OCI-LY3 (cell line): ENCODE results near the gene M1AP.

ENCODE experiments used
- H2AFZ ChIP-seq: fragments of 200-600, 300-600 bp; shearing (Covaris generic); 2 replicates; pipeline ENCODE4 v1.6.0; 2014; ENCODE audit warnings: antibody characterized with exemption, low read depth, low read length
- H3K27ac ChIP-seq: fragments of 200-600, 300-600 bp; sonication (generic); 2 replicates; pipeline ENCODE4 v1.5.1; 2014; ENCODE audit warnings: mild to moderate bottlenecking, low read length, moderate library complexity, mixed read lengths
- H3K27me3 ChIP-seq: fragments of 200-600, 300-600 bp; sonication (generic); 2 replicates; pipeline ENCODE4 v1.6.1; 2014; ENCODE audit warnings: low read depth, low read length, mixed read lengths
- H3K36me3 ChIP-seq: fragments of 200-600, 300-600 bp; sonication (generic); replicated peaks from 2 replicates; pipeline ENCODE3; 2014; ENCODE audit warnings: low read depth, low read length, mixed read lengths
- H3K4me1 ChIP-seq: fragments of 300-600, 200-600 bp; sonication (generic); 2 replicates; pipeline ENCODE4 v1.6.1; 2014; ENCODE audit warnings: low read length, mixed read lengths
- H3K4me2 ChIP-seq: fragments of 200-600, 300-600 bp; sonication (generic); 2 replicates; pipeline ENCODE4 v1.6.1; 2014; ENCODE audit warnings: low read length, mixed read lengths
- H3K4me3 ChIP-seq: fragments of 300-600, 200-600 bp; sonication (generic); 2 replicates; pipeline ENCODE4 v1.5.1; 2014; ENCODE audit warnings: antibody characterized with exemption, mild to moderate bottlenecking, low read length, moderate library complexity
- H3K79me2 ChIP-seq: fragments of 300-600, 200-600 bp; shearing (Covaris generic); 2 replicates; pipeline ENCODE4 v1.6.1; 2014; ENCODE audit warnings: mild to moderate bottlenecking, low read length, mixed read lengths
- H3K9ac ChIP-seq: fragments of 300-600, 200-600 bp; shearing (Covaris generic); 2 replicates; pipeline ENCODE4 v1.6.0; 2014; ENCODE audit warnings: mild to moderate bottlenecking, low read length, moderate library complexity
- H3K9me3 ChIP-seq: fragments of 200-600, 300-600 bp; shearing (Covaris generic); 2 replicates; pipeline ENCODE4 v1.6.1; 2014; ENCODE audit warnings: low read length, mixed read lengths; ENCODE audit not compliant: insufficient read depth
- H4K20me1 ChIP-seq: fragments of 200-600, 300-600 bp; sonication (generic); 2 replicates; pipeline ENCODE4 v1.6.1; 2016; ENCODE audit warnings: low read length, mixed read lengths; ENCODE audit not compliant: insufficient read depth
- CTCF ChIP-seq: fragments of 200-600, 300-600 bp; sonication (generic); IDR thresholded peaks from 2 replicates; pipeline ENCODE4 v1.5.1; 2014; ENCODE audit warnings: antibody characterized with exemption, low read length, low read depth
- EZH2phosphoT487 ChIP-seq: fragments of 200-600 bp; shearing (Covaris generic); IDR thresholded peaks from 2 replicates; pipeline ENCODE4 v1.6.1; 2018; ENCODE audit warnings: antibody characterized with exemption, mixed run types, low read depth

Gene M1AP

GRCh38 chr2:74618410-74619083 lies 29.6 kb downstream of the M1AP start:
- no peak overlapping the region for H3K4me2 ChIP-seq

GRCh38 chr2:74617122-74617521 lies 31.0 kb downstream of the M1AP start:
- Histone ChIP-seq H3K4me2 (no peak overlapping the region), H3K27ac (no peak overlapping the region), H3K9me3 (no peaks in the 10 kb centered on the region), H3K9ac (no peak overlapping the region), H3K27me3 (peaks cover 39% of the 10 kb centered on the region), H3K79me2 (no peaks in the 10 kb centered on the region), H4K20me1 (no peaks in the 10 kb centered on the region), H2AFZ (no peak overlapping the region), H3K36me3 (no peaks in the 10 kb centered on the region), H3K4me1 (peaks cover 15% of the 10 kb centered on the region), H3K4me3 (no peak overlapping the region)
- TF ChIP-seq CTCF (no peak), EZH2phosphoT487 (no peak)

More at GRCh38 chr2:74618410-74619083, 29.6 kb downstream of the M1AP start:
- Histone ChIP-seq H3K9ac (no peak overlapping the region), H3K9me3 (no peaks in the 10 kb centered on the region), H3K4me3 (no peak overlapping the region), H3K27me3 (peaks cover 32% of the 10 kb centered on the region), H3K27ac (no peak overlapping the region), H2AFZ (no peak overlapping the region), H3K36me3 (no peaks in the 10 kb centered on the region), H3K4me1 (peaks cover 15% of the 10 kb centered on the region), H3K79me2 (no peaks in the 10 kb centered on the region), H4K20me1 (no peaks in the 10 kb centered on the region)
- no peak for TF ChIP-seq EZH2phosphoT487
- TF ChIP-seq CTCF, result no peak

- Histone ChIP-seq H3K36me3 (no peaks in the 10 kb centered on the region), H3K79me2 (no peaks in the 10 kb centered on the region), H3K4me3 (no peak overlapping the region), H4K20me1 (no peaks in the 10 kb centered on the region), H2AFZ (no peak overlapping the region), H3K27me3 (peaks cover 31% of the 10 kb centered on the region), H3K9me3 (no peaks in the 10 kb centered on the region), H3K9ac (no peak overlapping the region), H3K4me1 (peaks cover 5% of the 10 kb centered on the region; the same call in 1 of the 2 replicates), H3K4me2 (no peak overlapping the region), H3K27ac (no peak overlapping the region)
- TF ChIP-seq CTCF, result no peak
- no peak for TF ChIP-seq EZH2phosphoT487
Observed at GRCh38 chr2:74606927-74607326, 41.2 kb downstream of the M1AP start.

GRCh38 chr2:74603282-74604000 lies 44.7 kb downstream of the M1AP start:
- no peaks in the 10 kb centered on the region for H3K9me3 ChIP-seq
- H3K79me2 ChIP-seq, result no peaks in the 10 kb centered on the region
- no peaks in the 10 kb centered on the region for H3K36me3 ChIP-seq
- H3K4me2 ChIP-seq, result no peak overlapping the region
- H3K4me1 ChIP-seq, result peaks cover 3% of the 10 kb centered on the region; the same call in 1 of the 2 replicates
- H3K27me3 ChIP-seq, result peaks cover 41% of the 10 kb centered on the region
- TF ChIP-seq EZH2phosphoT487 (no peak), CTCF (no peak)
- no peak overlapping the region for H3K4me3 ChIP-seq
- H2AFZ ChIP-seq, result no peak overlapping the region
- no peak overlapping the region for H3K9ac ChIP-seq
- no peaks in the 10 kb centered on the region for H4K20me1 ChIP-seq
- no peak overlapping the region for H3K27ac ChIP-seq
